AG04450 (cell line): ENCODE measurements around the gene CTNNB1. TPM values are rescaled to one million over a fixed set of nuclear protein-coding genes. Genes with fewer than 3 reads are reported as not detected.
A peak's percentile ranks its signal among the peaks of the same experiment; 100 is the strongest.

Experiments used
- CTCF ChIA-PET: fragments of 300-600, 350-600 bp; formaldehyde crosslinking; extraction: SDS; loops from one replicate; lab custom pipeline; 2022; ENCODE audit warnings: antibody characterized with exemption, inconsistent platforms; lab: Charles Lee
- POLR2A ChIA-PET: fragments of 350-600 bp; formaldehyde crosslinking; extraction: SDS; loops from one replicate; lab custom pipeline; 2021; ENCODE audit warnings: antibody characterized with exemption, inconsistent platforms; lab: Yijun Ruan, JAX
- DNase-seq: peaks from one replicate; pipeline ENCODE4 v3.0.0-alpha.2; 2011; ENCODE audit warnings: low read depth, low spot score
- H3K27ac ChIP-seq: one replicate; pipeline ENCODE4 v1.5.1; 2012; ENCODE audit warnings: low read depth, low read length, control low read depth
- H3K27me3 ChIP-seq: one replicate; pipeline ENCODE4 v1.6.0; 2012; ENCODE audit warnings: low read length; ENCODE audit not compliant: control insufficient read depth, insufficient read depth
- H3K4me3 ChIP-seq: 2 replicates; pipeline ENCODE4 v1.5.1; 2011; ENCODE audit warnings: mild to moderate bottlenecking, low read depth, low read length, control low read depth
- H3K9me3 ChIP-seq: 2 replicates; pipeline ENCODE4 v1.5.1; 2012; ENCODE audit warnings: low read length; ENCODE audit not compliant: control insufficient read depth, insufficient read depth
- CTCF ChIP-seq: IDR thresholded peaks from 2 replicates; pipeline ENCODE4 v1.5.1; 2011; ENCODE audit warnings: low read depth, low read length, control low read depth, inconsistent platforms
- polyA minus RNA-seq: library from RNA; depleted of rRNA, polyadenylated mRNA; stranded (reverse); fragments of >200 nt; gene quantifications from 2 replicates; pipeline ENCODE4 v1.2.3, GENCODE V29; 2011; rRNA and poly(A)+ RNA removed
- polyA plus RNA-seq: library from polyadenylated mRNA; depleted of rRNA; stranded (reverse); fragments of >200 nt; gene quantifications from 2 replicates; pipeline ENCODE4 v1.2.3, GENCODE V29; 2011; rRNA removed

The CTNNB1 gene
- polyA plus RNA-seq (352 and 453 TPM in 2 replicates), polyA minus RNA-seq (1,439 and 1,879 TPM in 2 replicates)

DNA sequence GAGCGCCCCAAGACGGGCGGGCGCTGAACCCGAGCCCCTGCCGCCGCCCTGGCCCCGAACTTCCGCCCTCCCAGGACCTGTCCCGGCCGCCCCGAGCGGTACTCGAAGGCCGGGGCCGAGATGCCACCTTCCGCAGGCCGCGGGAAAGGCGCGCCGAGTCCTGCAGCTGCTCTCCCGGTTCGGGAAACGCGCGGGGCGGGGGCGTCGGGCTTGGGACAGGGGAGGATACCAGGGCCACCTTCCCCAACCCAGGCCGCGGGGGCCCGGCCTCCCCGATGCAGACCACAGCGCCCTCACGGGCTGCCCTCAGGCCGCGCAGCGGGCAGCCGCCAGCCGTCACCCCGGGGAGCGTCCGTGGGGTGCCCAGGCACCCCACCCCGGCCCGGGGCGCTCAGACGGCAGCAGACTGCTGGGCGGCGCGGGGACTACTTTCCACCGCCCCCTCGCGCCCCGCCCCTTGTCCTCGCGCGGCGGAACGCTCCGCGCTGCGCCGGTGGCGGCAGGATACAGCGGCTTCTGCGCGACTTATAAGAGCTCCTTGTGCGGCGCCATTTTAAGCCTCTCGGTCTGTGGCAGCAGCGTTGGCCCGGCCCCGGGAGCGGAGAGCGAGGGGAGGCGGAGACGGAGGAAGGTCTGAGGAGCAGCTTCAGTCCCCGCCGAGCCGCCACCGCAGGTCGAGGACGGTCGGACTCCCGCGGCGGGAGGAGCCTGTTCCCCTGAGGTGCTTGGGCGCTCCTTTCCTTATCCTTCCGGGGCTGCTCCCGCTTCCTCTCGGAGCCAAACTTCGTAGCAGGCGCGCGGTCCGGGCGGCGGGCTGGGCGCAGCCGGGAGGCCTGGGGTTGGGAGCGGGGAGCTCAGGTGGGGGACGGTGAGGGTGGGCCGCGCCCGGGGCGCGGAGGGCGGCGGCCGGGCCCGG is at the start of gene CTNNB1:
CTNNB1 (plus strand) TSS at position 556 of the 916 bp plus-strand sequence. CDS start 24,564 bp downstream, outside the sequence.
- ChIA-PET POLR2A (interaction anchor here (0.6 to 1.9 kb wide), 37 partner anchors 8 to 948 kb away, joined by 3 to 14 read pairs (median 4); partner anchors contain the start of genes RPL14 and ULK4), CTCF (interaction anchor here (0.6 to 1.6 kb wide), 6 partner anchors 112 to 1325 kb away, joined by 3 to 7 read pairs (median 4); no protein-coding TSS in a partner anchor)
- no peaks in the 10 kb centered on the region for H3K27me3 ChIP-seq
- peaks cover 2% of the 10 kb centered on the region; the same call in 1 of the 2 replicates for H3K9me3 ChIP-seq
- H3K27ac ChIP-seq = peak within 1 kb of the TSS; percentile 89
- peak; percentile 94 for DNase-seq
- TF ChIP-seq CTCF = no peak
- peak within 1 kb of the TSS; percentile 94 for H3K4me3 ChIP-seq

DNA sequence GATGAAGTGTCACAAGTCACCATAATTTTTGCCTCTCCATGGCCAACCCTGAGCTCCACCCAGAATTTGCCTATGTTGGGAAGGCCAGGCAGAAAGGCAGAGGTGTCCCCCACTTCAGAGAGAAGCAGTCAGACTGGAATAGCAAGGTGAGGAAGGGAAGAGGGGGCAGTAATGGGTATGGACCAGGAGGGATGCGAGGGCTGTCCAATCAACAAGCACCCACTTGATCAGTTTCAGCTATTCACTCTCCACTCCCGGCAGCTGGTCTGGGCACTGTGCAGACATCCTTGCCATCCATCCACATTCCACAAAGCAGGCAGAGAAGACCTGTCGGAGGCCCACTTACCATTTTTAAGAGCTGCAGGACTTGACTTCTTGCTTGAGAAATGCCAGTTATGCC is 43.5 kb upstream of the CTNNB1 start:
- no peak for DNase-seq
- ChIA-PET CTCF (no interaction called here), POLR2A (no interaction called here)
- Histone ChIP-seq H3K9me3 (no peaks in the 10 kb centered on the region), H3K4me3 (no peak overlapping the region), H3K27ac (no peak overlapping the region), H3K27me3 (peaks cover 2% of the 10 kb centered on the region)
- no peak for TF ChIP-seq CTCF

DNA sequence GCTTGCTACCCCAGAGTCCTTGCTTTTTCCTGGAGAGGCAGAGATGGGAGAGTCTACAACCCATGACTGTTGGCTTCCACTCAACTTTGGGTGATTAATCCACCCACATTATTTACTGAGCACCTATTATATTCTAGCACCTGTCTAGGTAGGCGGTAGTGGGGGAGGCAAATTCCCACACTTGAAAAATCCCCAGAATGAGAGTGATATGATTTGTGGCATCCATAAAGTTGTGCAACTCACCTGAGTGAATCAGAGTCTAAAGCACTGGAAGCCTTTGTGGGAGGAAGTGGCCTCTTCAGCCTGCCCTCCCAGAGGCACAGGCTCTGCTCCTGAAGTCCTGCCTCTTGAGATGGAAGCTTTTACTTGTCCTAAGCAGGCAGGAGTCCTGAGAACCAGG is 40.4 kb upstream of the CTNNB1 start:
- no peak overlapping the region for H3K27ac ChIP-seq
- ChIA-PET POLR2A (no interaction called here), CTCF (no interaction called here)
- TF ChIP-seq CTCF = no peak
- no peak for DNase-seq
- no peaks in the 10 kb centered on the region for H3K27me3 ChIP-seq
- H3K9me3 ChIP-seq = no peaks in the 10 kb centered on the region
- no peak overlapping the region for H3K4me3 ChIP-seq

DNA sequence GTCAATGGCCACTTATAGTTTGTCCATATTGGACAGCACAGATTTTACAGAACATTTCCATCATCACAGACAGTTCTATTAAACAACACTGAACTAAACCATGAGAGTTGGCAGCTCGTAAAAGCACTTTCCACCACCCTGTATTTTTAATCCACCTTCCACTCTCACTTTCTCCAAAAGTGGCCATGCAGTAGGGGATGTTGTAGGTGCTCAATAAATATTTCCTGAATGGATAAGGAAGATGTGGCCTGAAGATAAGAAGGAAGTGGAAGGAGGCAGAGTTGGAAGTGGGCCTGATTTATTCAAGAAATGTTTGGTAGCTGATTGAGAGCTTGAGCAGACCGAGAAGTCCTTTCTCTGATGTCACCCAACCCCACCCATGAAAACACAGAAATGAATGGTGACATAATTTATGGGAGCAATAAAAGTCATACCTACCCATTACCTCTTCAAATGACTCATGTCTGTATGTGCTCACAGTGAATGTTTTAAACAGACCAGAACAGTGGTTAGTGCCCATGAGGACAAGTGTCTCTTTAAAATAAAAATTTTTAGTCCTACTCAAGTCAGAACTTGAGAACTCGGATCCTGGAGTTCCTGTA is 39.6 kb upstream of the CTNNB1 start:
- Histone ChIP-seq H3K27ac (no peak overlapping the region), H3K4me3 (no peak overlapping the region), H3K27me3 (peaks cover 4% of the 10 kb centered on the region), H3K9me3 (no peaks in the 10 kb centered on the region)
- POLR2A ChIA-PET = no interaction called here
- TF ChIP-seq CTCF = no peak
- no peak for DNase-seq
- CTCF ChIA-PET = no interaction called here
